Right lobe of liver (tissue), 6 donors: ENCODE results near the gene KLF1. TPM values are rescaled to one million over a fixed set of nuclear protein-coding genes. Genes with fewer than 3 reads are reported as not detected.
"Not testable (repeated sequence)": the region's sequence is repeated elsewhere in the genome, so short reads cannot be mapped to it uniquely, and the experiment has no call there.

ENCODE experiments used
- ATAC-seq, 4 donors: fragments of 200-7000 bp; cut with Tn5 transposase; one replicate each; pipeline ENCODE4 v1.9.1; 2020; ENCODE audit warnings: mild to moderate bottlenecking in 4 of 4, moderate library complexity in 4 of 4
- DNase-seq, 3 donors: peaks; one replicate each; pipeline ENCODE4 v3.0.0-alpha.2; 2020
- H3K27ac ChIP-seq, 3 donors: fragments of 200-600 bp; one replicate each; pipeline ENCODE4 v1.8.0; 2022
- H3K27me3 ChIP-seq, 2 donors: fragments of 200-600 bp; one replicate each; pipeline ENCODE4 v1.8.0; 2022
- H3K36me3 ChIP-seq, 4 donors: fragments of 200-600 bp; sonication (generic) in 1 of 4; one replicate each; pipeline versions ENCODE4 v1.5.1 to v1.8.0; 2017 to 2022; ENCODE audit warnings: control low read depth in 1 of 4
- H3K4me1 ChIP-seq, 4 donors: fragments of 200-600 bp; sonication (generic) in 1 of 4; one replicate each; pipeline versions ENCODE4 v1.5.1 to v1.8.0; 2017 to 2022; ENCODE audit warnings: control low read depth in 1 of 4
- H3K4me3 ChIP-seq, 3 donors: fragments of 200-600 bp; one replicate each; pipeline ENCODE4 v1.8.0; 2022
- H3K9me3 ChIP-seq, 4 donors: fragments of 200-600 bp; sonication (generic) in 1 of 4; one replicate each; pipeline versions ENCODE4 v1.5.1 to v1.8.0; 2017 to 2022; ENCODE audit warnings: control low read depth in 1 of 4
- POLR2A ChIP-seq: fragments of 450-650 bp; IDR thresholded peaks from one replicate; pipeline ENCODE4 v1.6.1; 2017; ENCODE audit warnings: antibody characterized with exemption, mild to moderate bottlenecking
- WGBS: methylation state at CpG from one replicate; pipeline ENCODE4 v1.1.6; 2018; ENCODE audit warnings: low coverage, low lambda C conversion rate; ENCODE audit not compliant: insufficient coverage; ENCODE audit errors: missing lambda C conversion rate; 5-methylcytosine and 5-hydroxymethylcytosine counted together
- intact Hi-C, 2 donors: fragments of 100-400 bp; cut with DNase I; formaldehyde crosslinking; loops; one replicate each; pipeline versions ENCODE4 v1.11.2 to v1.14.1; 2022
- total RNA-seq, 6 experiments: library from RNA; depleted of rRNA in 2 of 6; stranded (reverse); fragments of >200 nt in 2 of 6; fragmentation: NEBNext Ultra II Directional in 3 of 6; extraction: Animal tissue kit (Norgen Biotek cat#: 25700) in 3 of 6; gene quantifications; one replicate each; pipeline versions ENCODE4 v1.1.0 to v1.2.4, GENCODE V29; 2016 to 2023
- TF ChIP-seq, protein P1 (sequence below), 4 donors: fragments of 200-600 bp in 3 of 4; fragments of 450-650 bp in 1 of 4; IDR thresholded peaks; one replicate each; pipeline versions ENCODE4 v1.5.1 to v1.8.0; 2016 to 2022; ENCODE audit warnings: antibody characterized with exemption in 4 of 4, mild to moderate bottlenecking in 2 of 4
- donor health status: DM: no; HTN: yes; CAD: no.
- donor health status: DM: no; HTN: no; CAD: no.
- donor health status: DM: no; HTN: no; CAD: no.
- donor health status: DM: no; HTN: yes; CAD: no.
- donor health status: DM: no; HTN: yes; CAD: no.

KLF1 gene
- total RNA-seq, 6 experiments from 2014 or later, result 0.32 to 1.7 (median 0.44) TPM; not detected in 3

DNA sequence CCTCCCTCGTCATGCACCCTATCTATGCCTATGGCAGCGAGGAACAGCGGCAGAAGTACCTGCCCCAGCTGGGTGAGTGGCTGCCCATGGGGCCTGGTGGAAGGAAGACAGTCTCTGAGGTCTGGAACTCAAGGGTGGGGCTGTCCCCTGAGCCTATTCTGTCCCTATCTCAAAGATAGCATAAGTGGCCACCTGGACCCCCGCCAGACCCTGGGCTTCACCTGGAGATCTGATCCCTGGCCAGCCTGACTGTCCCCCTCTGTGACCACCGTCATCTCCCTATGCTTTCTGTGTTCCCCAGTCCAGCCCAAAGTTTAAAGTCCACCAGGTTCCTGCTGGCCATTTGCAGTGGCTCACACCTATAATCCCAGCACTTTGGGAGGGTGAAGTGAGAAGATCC lies 6.6 kb upstream of the KLF1 start:
- Histone ChIP-seq H3K36me3 (peaks cover 0 to 46% (median 10%) of the 10 kb centered on the region in 4 donors), H3K4me3 (no peak overlapping the region), H3K27me3 (no peaks in the 10 kb centered on the region), H3K4me1 (peaks cover 0 to 16% (median 6%) of the 10 kb centered on the region in 4 donors), H3K9me3 (no peaks in the 10 kb centered on the region), H3K27ac (no peak overlapping the region)
- intact Hi-C loops, result no loop called here
- TF ChIP-seq, protein P1, sequence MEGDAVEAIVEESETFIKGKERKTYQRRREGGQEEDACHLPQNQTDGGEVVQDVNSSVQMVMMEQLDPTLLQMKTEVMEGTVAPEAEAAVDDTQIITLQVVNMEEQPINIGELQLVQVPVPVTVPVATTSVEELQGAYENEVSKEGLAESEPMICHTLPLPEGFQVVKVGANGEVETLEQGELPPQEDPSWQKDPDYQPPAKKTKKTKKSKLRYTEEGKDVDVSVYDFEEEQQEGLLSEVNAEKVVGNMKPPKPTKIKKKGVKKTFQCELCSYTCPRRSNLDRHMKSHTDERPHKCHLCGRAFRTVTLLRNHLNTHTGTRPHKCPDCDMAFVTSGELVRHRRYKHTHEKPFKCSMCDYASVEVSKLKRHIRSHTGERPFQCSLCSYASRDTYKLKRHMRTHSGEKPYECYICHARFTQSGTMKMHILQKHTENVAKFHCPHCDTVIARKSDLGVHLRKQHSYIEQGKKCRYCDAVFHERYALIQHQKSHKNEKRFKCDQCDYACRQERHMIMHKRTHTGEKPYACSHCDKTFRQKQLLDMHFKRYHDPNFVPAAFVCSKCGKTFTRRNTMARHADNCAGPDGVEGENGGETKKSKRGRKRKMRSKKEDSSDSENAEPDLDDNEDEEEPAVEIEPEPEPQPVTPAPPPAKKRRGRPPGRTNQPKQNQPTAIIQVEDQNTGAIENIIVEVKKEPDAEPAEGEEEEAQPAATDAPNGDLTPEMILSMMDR (IDR thresholded peaks at IDR 0.05), result no peak
- TF ChIP-seq POLR2A, result no peak
- ATAC-seq (no peak), DNase-seq (no peak)
- 57% methylated on average over 2 of the region's 5 CpGs for WGBS

DNA sequence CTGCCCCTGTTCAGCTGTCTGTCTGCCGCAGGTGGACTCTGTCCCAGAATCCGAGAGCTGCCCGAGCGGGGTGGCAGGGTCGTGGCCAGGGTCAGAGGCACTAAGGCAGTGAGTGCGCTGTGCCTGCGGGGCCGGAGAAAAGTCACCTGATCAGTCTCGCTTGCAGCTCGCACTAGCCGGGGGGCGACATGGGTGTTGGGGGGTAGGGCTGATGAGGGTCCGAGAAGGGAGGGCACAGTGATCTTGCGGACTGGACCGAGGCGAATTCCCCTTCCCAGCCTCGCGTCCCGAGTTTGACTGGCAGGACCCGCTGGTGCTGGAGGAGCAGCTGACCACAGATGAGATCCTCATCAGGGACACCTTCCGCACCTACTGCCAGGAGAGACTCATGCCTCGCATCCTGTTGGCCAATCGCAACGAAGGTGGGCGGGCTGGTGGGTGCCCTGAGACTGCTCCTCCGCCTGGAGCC lies 4.6 kb upstream of the KLF1 start:
- intact Hi-C loops, result no loop called here
- TF ChIP-seq POLR2A, result no peak
- TF ChIP-seq, protein P1 (IDR thresholded peaks at IDR 0.05), result no peak
- Histone ChIP-seq H3K4me3 (peak overlapping the region; percentile 92 to 96 (median 95)), H3K27ac (peak overlapping the region in 2 of 3 donors; percentile 79 to 83), H3K27me3 (no peaks in the 10 kb centered on the region), H3K36me3 (peaks cover 0 to 29% (median 4%) of the 10 kb centered on the region in 4 donors), H3K4me1 (peaks cover 0 to 16% (median 6%) of the 10 kb centered on the region in 4 donors), H3K9me3 (no peaks in the 10 kb centered on the region)
- WGBS, result 0% methylated on average over 7 of the region's 26 CpGs
- DNase-seq (peak in 1 of 3 donors; percentile 74), ATAC-seq (peak; percentile 1 to 58 (median 24))

DNA sequence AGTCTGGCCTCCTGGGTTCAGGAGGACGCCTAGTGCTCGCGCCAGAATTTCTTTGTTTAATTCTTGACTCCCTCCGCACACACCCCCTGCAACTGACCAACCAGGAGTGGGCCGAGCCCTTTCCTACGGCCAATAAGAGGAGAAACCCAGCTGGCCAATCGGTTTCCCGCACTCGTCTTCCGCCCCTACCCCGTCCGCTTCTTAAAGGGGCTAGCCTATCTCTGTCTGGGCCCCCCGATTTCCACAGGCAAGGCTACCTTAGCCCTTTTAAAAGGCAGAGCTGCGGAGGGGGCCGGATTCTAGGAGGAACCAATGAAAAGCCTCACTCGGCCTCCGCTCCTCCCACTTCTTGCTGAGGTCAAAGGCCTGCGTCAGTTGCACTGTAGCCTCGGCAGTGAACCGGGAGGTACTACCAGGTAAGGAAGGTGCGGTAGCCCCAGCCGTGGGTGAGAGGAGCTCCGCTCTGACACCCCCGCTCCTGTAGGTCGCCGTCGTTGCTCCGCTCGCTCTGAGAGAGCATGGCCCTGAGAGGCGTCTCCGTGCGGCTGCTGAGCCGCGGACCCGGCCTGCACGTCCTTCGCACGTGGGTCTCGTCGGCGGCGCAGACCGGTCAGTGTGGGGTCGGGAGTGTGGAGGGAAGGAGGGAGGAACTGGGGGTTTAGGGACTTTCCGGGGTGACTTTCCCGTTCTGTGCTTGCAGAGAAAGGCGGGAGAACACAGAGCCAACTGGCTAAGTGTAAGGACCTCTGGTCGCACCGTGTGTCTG lies 4.0 kb upstream of the KLF1 start, which contains the start of gene GCDH:
Gene GCDH (plus strand): TSS at position 374 of the 766 bp plus-strand sequence. CDS start 145 bp downstream, at position 519.
- Histone ChIP-seq H3K4me3 (peak within 1 kb of the TSS; percentile 92 to 96 (median 95)), H3K36me3 (peaks cover 0 to 23% (median under 1%) of the 10 kb centered on the region in 4 donors), H3K27me3 (no peaks in the 10 kb centered on the region), H3K9me3 (no peaks in the 10 kb centered on the region), H3K4me1 (peaks cover 0 to 16% (median 6%) of the 10 kb centered on the region in 4 donors), H3K27ac (peak within 1 kb of the TSS in 2 of 3 donors; percentile 79 to 83)
- ATAC-seq, result peak; percentile 94 to 97 (median 97)
- WGBS, result under 1% methylated on average over 36 of the region's 49 CpGs
- TF ChIP-seq, protein P1 (IDR thresholded peaks at IDR 0.05), result no peak
- TF ChIP-seq POLR2A, result peak; percentile 81
- intact Hi-C loops, result no loop called here
- DNase-seq, result peak; percentile 95 to 99 (median 98)

DNA sequence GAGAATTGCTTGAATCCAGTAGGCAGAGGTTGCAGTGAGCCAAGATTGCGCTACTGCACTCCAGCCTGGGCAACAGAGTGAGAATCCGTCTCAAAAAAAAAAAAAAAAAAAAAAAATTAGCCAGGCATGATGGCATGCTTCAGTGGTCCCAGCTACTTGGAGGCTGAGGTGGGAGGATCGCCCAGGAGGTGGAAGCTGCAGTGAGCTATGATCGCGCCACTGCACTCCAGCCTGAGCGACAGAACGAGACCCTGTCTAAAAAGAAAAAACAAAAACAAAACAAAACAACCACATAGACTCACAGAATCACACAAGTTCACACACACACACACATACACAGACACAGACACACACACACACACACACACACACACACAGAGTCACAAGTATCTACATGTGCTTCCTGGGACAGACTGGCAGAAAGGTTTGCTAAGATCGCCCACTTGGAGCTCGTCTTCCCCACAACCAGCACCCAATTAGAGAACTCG lies 3.3 kb upstream of the KLF1 start:
- DNase-seq, ATAC-seq, intact Hi-C loops, H3K9me3 ChIP-seq, H3K4me3 ChIP-seq, H3K27me3 ChIP-seq: not testable (repeated sequence)
- 36% methylated on average over 9 of the region's 10 CpGs for WGBS
- H3K36me3 ChIP-seq, result peaks cover 0 to 22% (median 0%) of the 10 kb centered on the region in 4 donors
- peak overlapping the region in 1 of 3 donors; percentile 59 for H3K27ac ChIP-seq
- H3K4me1 ChIP-seq, result peaks cover 0 to 16% (median 6%) of the 10 kb centered on the region in 4 donors
